Smooth muscle cell of the pulmonary artery (primary cell): ENCODE data around the gene POLE2. TPM values are rescaled to one million over a fixed set of nuclear protein-coding genes. Genes with fewer than 3 reads are reported as not detected.

ENCODE experiments used
- total RNA-seq: library from RNA; depleted of rRNA; stranded (reverse); fragments of >200 nt; gene quantifications from 2 replicates; pipeline ENCODE4 v1.2.3, GENCODE V29; 2014

The POLE2 gene, protein sequence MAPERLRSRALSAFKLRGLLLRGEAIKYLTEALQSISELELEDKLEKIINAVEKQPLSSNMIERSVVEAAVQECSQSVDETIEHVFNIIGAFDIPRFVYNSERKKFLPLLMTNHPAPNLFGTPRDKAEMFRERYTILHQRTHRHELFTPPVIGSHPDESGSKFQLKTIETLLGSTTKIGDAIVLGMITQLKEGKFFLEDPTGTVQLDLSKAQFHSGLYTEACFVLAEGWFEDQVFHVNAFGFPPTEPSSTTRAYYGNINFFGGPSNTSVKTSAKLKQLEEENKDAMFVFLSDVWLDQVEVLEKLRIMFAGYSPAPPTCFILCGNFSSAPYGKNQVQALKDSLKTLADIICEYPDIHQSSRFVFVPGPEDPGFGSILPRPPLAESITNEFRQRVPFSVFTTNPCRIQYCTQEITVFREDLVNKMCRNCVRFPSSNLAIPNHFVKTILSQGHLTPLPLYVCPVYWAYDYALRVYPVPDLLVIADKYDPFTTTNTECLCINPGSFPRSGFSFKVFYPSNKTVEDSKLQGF
- total RNA-seq: 2.8 and 5.0 TPM in 2 replicates

DNA sequence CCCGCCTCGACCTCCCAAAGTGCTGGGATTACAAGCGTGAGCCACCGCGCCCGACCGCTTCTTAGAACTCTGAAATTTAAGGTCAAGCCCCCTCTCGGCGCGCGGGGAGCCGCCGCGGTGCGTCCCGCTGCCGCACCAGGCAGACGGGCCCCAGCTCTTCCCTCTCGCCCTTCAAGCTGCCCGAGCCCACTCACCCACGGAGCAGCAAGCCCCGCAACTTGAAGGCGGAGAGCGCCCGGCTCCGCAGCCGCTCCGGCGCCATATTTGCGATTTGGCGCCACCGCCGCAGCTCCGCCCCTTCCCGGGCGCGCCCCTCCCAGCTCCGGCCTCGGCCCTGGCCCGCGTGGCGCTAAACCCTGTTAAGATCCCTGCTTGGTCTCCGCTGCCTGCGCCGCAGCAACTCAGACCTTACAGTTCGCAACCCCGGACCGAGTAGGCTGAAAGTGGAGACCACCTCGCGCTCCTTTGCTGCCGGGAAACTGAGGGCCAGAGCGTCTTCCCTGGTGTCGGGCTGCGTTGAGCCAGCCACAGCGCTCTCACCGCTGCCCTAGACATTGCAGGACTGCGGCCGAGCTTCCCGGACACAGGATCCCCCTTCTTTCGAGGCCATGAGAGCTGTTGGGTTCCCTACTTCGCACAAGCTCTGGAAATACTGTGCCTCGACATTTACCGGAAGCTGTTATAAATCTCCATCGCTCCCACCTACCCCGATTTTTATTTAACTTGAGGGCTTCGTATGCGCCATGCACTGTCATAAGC is at the start of gene POLE2:
Gene POLE2 (minus strand): TSS at position 273 of the 759 bp plus-strand sequence. CDS start 11 bp downstream, at position 262.

DNA sequence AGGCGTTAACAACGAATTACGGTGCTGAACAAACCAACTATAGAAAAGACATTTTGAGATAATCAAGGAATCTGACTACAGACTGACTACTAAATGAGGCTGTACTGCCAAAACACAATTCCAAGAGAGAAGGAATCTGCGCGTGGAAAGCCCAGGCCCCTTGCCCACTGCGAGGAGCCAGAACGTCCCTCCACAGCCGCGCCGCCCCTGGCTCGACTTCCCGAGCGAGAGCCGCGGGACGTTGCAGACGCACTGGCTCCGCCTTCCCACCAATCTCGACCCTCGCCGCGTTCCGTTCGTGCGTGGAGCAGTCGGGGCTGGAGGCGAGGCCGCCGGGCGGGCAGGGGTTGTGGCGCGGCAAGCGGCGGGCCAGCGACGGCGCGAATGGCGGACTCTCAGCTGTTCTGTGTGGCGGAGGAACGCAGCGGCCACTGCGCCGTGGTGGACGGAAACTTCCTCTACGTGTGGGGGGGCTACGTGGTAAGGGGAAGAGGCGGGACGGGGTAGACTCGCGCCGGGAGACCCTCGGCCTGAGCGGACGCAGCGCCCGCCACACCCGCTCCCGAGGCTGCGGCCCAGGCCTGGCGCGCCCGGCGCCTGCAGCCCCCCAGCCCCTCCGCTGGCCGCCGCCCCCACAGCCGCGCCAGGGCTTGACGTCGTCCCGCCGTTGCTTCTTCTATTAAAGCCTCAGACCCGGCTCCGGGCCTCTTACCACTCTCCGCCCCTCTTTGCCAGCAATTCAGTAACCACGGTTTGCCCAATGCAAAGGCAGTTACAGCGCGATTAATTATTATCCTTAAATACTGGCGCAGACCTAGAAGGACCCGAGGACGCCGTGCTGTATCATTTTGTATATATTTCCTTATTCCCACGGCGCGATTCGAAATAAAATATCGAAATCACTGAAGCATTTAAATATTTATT is 5.1 kb upstream of the POLE2 start, which contains the start of gene KLHDC1:
Gene KLHDC1 (plus strand): TSS at position 310 of the 924 bp plus-strand sequence. CDS start 75 bp downstream, at position 385.

DNA sequence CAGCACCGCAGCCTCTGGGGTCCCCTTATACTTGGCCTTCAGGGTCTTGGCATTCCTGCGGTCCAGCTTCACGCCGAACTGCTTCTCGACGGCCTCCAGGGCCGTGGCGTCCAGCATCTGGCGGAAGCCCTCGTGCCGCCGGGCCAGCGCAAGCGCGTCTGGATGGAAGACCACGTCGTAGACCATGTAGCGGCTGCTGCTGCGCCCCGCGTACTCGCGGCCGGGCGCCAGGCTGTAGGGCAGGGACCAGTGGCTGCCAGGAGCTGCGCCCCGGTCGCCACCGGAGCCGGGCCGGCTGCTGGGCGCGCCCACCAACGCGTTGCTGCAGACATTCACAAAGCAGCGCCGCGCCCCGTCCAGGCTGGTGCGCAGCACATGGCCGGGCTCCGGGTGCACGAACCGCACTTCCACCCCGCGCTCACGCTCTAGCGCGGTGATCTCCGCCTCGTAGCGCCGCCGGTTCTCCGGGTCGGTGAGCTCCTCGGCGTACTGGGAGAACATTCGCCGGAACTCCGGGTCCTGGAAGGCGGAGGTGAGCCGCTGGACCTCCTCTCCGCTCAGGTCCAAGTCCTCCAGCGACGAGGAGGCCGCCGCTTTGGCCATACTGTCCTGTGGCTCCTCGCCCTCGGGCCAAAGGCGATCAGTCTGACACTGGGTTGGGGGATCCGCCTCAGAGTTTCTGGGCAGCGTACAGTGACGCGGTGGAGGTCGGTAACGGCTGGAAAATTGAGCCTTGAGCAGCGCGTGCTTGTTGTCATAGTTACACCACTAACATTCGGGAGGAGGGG is 53.3 kb downstream of the POLE2 start, which contains the start of gene DNAAF2:
Gene DNAAF2 (minus strand): TSS at position 698 of the 788 bp plus-strand sequence. CDS start 95 bp downstream, at position 603.

DNA sequence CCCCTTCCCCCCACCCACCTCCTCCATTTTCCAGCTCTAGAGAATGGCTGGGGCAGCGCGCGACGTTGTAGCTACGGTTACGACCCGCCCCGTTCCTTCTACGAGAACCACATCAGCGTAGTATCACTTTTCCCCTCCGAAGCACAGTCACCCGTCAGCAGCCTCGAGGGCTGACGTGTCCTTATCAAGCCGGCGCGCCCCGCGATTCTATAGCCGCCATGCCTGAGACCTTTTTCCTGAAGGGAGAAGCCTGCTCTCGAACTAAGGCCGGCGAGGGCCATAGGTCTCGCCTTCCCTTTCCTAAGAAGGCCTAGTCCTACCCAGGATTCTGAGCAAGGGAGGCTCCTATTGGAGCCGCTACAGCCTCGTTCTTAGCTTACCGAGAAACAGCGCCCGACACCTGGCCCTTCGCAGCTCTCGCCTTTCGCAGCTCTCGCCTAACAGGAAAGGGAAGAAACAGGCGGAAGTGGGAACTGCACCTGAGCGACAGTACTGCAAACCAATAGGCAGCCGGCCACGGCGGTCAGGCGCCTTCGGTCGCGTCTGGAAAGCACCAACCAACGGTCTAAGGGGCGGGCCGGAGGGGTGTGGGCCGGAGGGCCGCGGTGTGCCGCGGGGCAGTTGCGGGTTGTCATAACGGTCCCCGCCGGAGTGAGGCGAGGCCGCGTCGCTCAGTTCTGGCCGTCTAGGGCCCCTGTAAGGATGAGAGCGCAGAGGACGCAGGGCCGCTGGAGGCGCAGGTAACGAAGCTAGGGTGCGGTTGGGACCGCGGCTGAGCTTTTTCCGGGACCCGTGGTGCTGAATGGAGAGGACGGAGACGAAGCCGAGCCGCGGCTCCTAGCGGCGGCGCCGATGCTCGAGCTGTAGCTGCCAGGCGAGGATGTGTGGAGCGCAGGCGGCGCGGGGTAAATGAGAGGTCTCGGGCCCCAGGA is 67.6 kb downstream of the POLE2 start, which contains the start of the genes MGAT2 and RPL36AL:
Gene MGAT2 (plus strand): TSS at position 618 of the 932 bp plus-strand sequence. CDS start 470 bp downstream, outside the sequence.
Gene RPL36AL (minus strand): TSS at position 445 of the 932 bp plus-strand sequence. CDS start 1,522 bp downstream, outside the sequence.

DNA sequence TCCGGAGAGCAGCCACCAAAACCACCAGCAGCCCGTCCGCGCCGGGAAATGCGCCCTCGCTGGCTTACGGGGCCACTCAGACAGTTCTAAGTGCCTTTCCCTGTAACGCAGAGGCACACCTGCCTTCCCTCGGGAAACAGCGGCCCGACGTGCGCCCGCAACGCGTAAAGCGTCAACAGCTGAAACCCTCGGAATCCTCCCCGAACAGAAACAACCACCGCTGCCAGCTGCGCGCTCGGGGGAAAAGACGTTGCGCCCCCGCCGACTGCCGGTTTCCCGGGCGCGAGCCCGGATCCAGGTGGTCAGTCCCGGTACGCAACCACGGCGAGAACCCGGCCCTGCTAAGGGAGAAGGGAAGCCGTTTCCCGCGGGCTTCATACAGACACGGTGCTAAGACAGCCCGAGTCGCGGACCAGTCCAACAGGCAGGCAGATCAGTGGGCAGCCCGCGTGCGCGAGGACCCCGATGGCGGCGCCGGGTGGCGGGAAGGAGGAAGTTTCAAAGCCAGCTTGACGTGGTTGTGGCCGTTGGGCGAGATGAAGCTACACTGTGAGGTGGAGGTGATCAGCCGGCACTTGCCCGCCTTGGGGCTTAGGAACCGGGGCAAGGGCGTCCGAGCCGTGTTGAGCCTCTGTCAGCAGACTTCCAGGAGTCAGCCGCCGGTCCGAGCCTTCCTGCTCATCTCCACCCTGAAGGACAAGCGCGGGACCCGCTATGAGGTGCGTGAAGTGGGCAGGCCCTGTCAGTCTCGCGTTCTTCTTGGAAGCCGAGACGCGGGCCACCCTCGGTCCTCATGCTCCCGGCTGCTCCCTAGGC is 89.3 kb downstream of the POLE2 start, which contains the start of gene LRR1:
Gene LRR1 (plus strand): TSS at position 456 of the 816 bp plus-strand sequence. CDS start 81 bp downstream, at position 537.

Other genes starting within 250 kb of the POLE2 start
- 300 and 418 TPM in 2 replicates for gene RPS29, start 101.8 kb downstream of the POLE2 start, total RNA-seq
- 6.8 and 8.0 TPM in 2 replicates for gene LRR1, start 89.3 kb downstream of the POLE2 start, total RNA-seq
- 195 and 247 TPM in 2 replicates for gene RPL36AL, start 67.6 kb downstream of the POLE2 start, total RNA-seq
- gene MGAT2, start 67.4 kb downstream of the POLE2 start, total RNA-seq: 59.7 and 62.3 TPM in 2 replicates
- 6.2 and 7.4 TPM in 2 replicates for gene DNAAF2, start 53.0 kb downstream of the POLE2 start, total RNA-seq
- gene KLHDC1, start 4.9 kb upstream of the POLE2 start, total RNA-seq: 3.4 and 4.0 TPM in 2 replicates
- 93.6 and 97.5 TPM in 2 replicates for gene KLHDC2, start 79.9 kb upstream of the POLE2 start, total RNA-seq
- 67.0 and 72.1 TPM in 2 replicates for gene NEMF, start 164.6 kb upstream of the POLE2 start, total RNA-seq
- 62.5 and 68.7 TPM in 2 replicates for gene ARF6, start 204.9 kb upstream of the POLE2 start, total RNA-seq